Measurements from ENCODE around the gene MADD.

- TF ChIP-seq EZH2 (IDR thresholded peaks at IDR 0.05; ENCODE audit: low read length, missing control alignments) (no peak), CTCF (conservative IDR thresholded peaks at IDR 0.05 in 1 of 2, IDR thresholded peaks at IDR 0.05 in 1 of 2; ENCODE audit: low read depth in 1 of 2, low read length in 2 of 2) (no peak)
Measured at GRCh38 chr11:47375020-47375419, 105.1 kb downstream of the MADD start.
